Measurements from ENCODE around the gene INPP4B.

DNA sequence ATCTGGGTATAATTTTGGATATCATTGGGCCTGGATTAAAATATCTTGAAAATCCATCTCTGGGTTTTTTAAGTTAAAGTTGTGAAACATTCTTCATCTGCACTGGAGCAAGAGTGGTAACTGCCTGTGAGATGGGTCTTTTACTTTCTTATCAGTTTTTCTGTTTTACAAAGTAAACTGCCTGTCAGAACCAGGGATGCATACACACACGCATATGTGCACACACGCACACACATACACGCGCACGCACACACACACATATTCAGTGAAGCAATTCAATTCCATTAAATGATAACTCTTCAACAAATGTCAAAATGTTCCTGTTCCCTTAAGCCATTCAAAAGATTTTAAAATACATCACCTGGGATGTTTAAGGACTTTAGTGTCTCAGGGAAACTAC is 515.8 kb downstream of the INPP4B start:
- TF ChIP-seq, protein P1, sequence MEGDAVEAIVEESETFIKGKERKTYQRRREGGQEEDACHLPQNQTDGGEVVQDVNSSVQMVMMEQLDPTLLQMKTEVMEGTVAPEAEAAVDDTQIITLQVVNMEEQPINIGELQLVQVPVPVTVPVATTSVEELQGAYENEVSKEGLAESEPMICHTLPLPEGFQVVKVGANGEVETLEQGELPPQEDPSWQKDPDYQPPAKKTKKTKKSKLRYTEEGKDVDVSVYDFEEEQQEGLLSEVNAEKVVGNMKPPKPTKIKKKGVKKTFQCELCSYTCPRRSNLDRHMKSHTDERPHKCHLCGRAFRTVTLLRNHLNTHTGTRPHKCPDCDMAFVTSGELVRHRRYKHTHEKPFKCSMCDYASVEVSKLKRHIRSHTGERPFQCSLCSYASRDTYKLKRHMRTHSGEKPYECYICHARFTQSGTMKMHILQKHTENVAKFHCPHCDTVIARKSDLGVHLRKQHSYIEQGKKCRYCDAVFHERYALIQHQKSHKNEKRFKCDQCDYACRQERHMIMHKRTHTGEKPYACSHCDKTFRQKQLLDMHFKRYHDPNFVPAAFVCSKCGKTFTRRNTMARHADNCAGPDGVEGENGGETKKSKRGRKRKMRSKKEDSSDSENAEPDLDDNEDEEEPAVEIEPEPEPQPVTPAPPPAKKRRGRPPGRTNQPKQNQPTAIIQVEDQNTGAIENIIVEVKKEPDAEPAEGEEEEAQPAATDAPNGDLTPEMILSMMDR (IDR thresholded peaks at IDR 0.05) = no peak
- TF ChIP-seq POLR2A (IDR thresholded peaks at IDR 0.05) = no peak

All from Peyer's patch (tissue), 4 donors.